ENCODE measurements around the gene TBC1D21.

TBC1D21 gene

GRCh38 chr15:73906346-73907034 lies 33.1 kb downstream of the TBC1D21 start:
- H3K9me2 ChIP-seq (replicated peaks; ENCODE audit: control insufficient read depth, low read length): no peaks in the 10 kb centered on the region
- no peaks in the 10 kb centered on the region for H4K20me1 ChIP-seq (ENCODE audit: control insufficient read depth, insufficient read depth, low read depth, low read length)
- no peak overlapping the region for H3K4me2 ChIP-seq (ENCODE audit: low read length)
- TF ChIP-seq CTCF (IDR thresholded peaks at IDR 0.05; ENCODE audit: low read depth, low read length, poor library complexity, severe bottlenecking): no peak
- TF ChIP-seq EZH2phosphoT487 (IDR thresholded peaks at IDR 0.05; ENCODE audit: borderline replicate concordance, low read length): no peak
- H3K9me3 ChIP-seq (ENCODE audit: control insufficient read depth, insufficient read depth, low read length): no peaks in the 10 kb centered on the region
- no peaks in the 10 kb centered on the region for H3F3A ChIP-seq (ENCODE audit: control insufficient read depth, insufficient read depth)
- H3K27ac ChIP-seq (ENCODE audit: low read depth, low read length): no peak overlapping the region
- no peak overlapping the region for H3K4me3 ChIP-seq (ENCODE audit: low read length)
- H3K4me1 ChIP-seq (ENCODE audit: control insufficient read depth, low read length): peaks cover 7% of the 10 kb centered on the region
- no peaks in the 10 kb centered on the region for H3K79me2 ChIP-seq (ENCODE audit: control insufficient read depth, low read length)
- H3K36me3 ChIP-seq (ENCODE audit: control insufficient read depth, low read length): no peaks in the 10 kb centered on the region
- H3K27me3 ChIP-seq (ENCODE audit: control insufficient read depth, low read length): peaks cover 3% of the 10 kb centered on the region; the same call in 1 of the 2 replicates

- peaks cover 3% of the 10 kb centered on the region; the same call in 1 of the 2 replicates for H3K27me3 ChIP-seq (ENCODE audit: control insufficient read depth, low read length)
- H3F3A ChIP-seq (ENCODE audit: control insufficient read depth, insufficient read depth): no peaks in the 10 kb centered on the region
- no peak overlapping the region for H3K4me3 ChIP-seq (ENCODE audit: low read length)
- H3K27ac ChIP-seq (ENCODE audit: low read depth, low read length): no peak overlapping the region
- H4K20me1 ChIP-seq (ENCODE audit: control insufficient read depth, insufficient read depth, low read depth, low read length): no peaks in the 10 kb centered on the region
- peaks cover 7% of the 10 kb centered on the region for H3K4me1 ChIP-seq (ENCODE audit: control insufficient read depth, low read length)
- H3K36me3 ChIP-seq (ENCODE audit: control insufficient read depth, low read length): no peaks in the 10 kb centered on the region
- no peaks in the 10 kb centered on the region for H3K9me2 ChIP-seq (replicated peaks; ENCODE audit: control insufficient read depth, low read length)
- H3K79me2 ChIP-seq (ENCODE audit: control insufficient read depth, low read length): no peaks in the 10 kb centered on the region
- no peak for TF ChIP-seq CTCF (IDR thresholded peaks at IDR 0.05; ENCODE audit: low read depth, low read length, poor library complexity, severe bottlenecking)
- no peak for TF ChIP-seq EZH2phosphoT487 (IDR thresholded peaks at IDR 0.05; ENCODE audit: borderline replicate concordance, low read length)
- no peak overlapping the region for H3K4me2 ChIP-seq (ENCODE audit: low read length)
- H3K9me3 ChIP-seq (ENCODE audit: control insufficient read depth, insufficient read depth, low read length): no peaks in the 10 kb centered on the region
Observed at GRCh38 chr15:73907035-73907408, 33.7 kb downstream of the TBC1D21 start.

- Histone ChIP-seq H3K9me2 (replicated peaks; ENCODE audit: control insufficient read depth, low read length) (no peaks in the 10 kb centered on the region), H3K36me3 (ENCODE audit: control insufficient read depth, low read length) (no peaks in the 10 kb centered on the region), H3K9me3 (ENCODE audit: control insufficient read depth, insufficient read depth, low read length) (no peaks in the 10 kb centered on the region), H3K27me3 (ENCODE audit: control insufficient read depth, low read length) (peaks cover 3% of the 10 kb centered on the region; the same call in 1 of the 2 replicates), H3K27ac (ENCODE audit: low read depth, low read length) (no peak overlapping the region), H3K4me3 (ENCODE audit: low read length) (no peak overlapping the region), H4K20me1 (ENCODE audit: control insufficient read depth, insufficient read depth, low read depth, low read length) (no peaks in the 10 kb centered on the region), H3F3A (ENCODE audit: control insufficient read depth, insufficient read depth) (no peaks in the 10 kb centered on the region), H3K79me2 (ENCODE audit: control insufficient read depth, low read length) (no peaks in the 10 kb centered on the region), H3K4me2 (ENCODE audit: low read length) (no peak overlapping the region), H3K4me1 (ENCODE audit: control insufficient read depth, low read length) (peaks cover 7% of the 10 kb centered on the region)
- TF ChIP-seq EZH2phosphoT487 (IDR thresholded peaks at IDR 0.05; ENCODE audit: borderline replicate concordance, low read length) (no peak), CTCF (IDR thresholded peaks at IDR 0.05; ENCODE audit: low read depth, low read length, poor library complexity, severe bottlenecking) (peak; percentile 87)
Observed at GRCh38 chr15:73908030-73908821, 34.9 kb downstream of the TBC1D21 start.

Data from DOHH2 (cell line).